ENCODE results near the gene CYP46A1. TPM values are rescaled to one million over a fixed set of nuclear protein-coding genes. Genes with fewer than 3 reads are reported as not detected.

The CYP46A1 gene
- total RNA-seq, 1 donor from 2014 or later, result 0.05 TPM

DNA sequence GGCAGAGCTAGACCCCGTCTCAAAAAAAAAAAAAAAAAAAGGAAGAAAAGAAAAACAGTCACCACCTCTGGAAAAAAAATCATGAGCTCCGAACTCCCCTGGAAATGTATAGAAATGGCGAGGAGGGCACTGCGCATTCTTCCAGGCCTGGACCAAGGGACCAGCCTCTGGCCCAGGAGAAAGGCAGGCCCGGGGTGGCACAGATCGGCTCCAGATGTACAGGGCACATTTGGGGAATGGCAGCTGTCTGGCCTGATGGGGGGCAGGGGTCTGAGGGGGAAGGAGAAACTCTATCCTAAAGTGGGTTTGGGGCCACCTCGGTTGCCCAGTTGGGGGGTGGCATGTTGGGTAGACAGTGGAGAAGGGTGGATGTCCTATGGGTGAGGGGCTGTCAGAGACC lies 63.1 kb downstream of the CYP46A1 start:
- Mint-ChIP-seq H3K36me3 (ENCODE audit: low read depth) (no peaks in the 10 kb centered on the region), H3K4me1 (no peaks in the 10 kb centered on the region), H3K27ac (no peak overlapping the region), H3K27me3 (peaks cover 21% of the 10 kb centered on the region), H3K4me3 (no peak overlapping the region), H3K9me3 (no peaks in the 10 kb centered on the region)
- DNase-seq, result no peak
- intact Hi-C loops (cut with micrococcal nuclease), result no loop called here

DNA sequence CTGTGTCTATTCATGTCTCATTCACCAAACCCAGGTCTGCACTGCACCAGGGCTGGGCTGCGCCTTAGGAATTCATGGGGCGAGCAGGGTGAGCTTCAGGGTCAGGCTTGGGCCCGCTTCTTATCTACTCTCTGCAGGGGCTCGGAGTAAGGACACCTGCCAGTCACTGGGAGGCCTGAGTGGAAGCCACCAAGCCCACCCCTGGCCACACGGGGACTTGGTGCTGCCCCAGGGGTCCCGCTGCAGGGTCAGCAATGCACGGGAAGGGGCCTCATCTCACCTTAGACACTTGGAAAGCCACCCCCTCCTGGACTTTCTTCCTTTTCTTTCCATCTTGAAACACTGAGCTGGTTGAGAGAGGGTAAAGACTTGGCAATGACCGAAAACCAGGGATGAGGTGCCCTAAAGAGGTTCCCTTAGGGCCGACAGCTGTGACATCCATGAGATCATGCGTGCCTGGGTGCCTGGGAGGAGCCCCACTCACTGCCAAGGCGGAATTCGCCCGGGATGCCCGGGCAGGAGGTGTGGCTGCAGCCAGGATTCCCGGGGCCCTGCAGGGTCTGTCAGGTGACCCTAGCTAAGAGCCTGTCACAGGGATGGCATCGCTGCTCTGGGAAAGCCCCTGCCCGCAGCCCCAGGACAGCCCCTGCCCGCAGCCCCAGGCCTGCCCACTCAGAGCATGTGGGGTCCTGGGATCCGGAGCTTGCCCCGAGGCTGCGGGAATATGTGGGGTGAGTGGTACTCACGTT lies 63.7 kb downstream of the CYP46A1 start:
- no peak overlapping the region for H3K4me3 Mint-ChIP-seq
- H3K4me1 Mint-ChIP-seq, result no peaks in the 10 kb centered on the region
- peaks cover 25% of the 10 kb centered on the region for H3K27me3 Mint-ChIP-seq
- no peak overlapping the region for H3K27ac Mint-ChIP-seq
- H3K9me3 Mint-ChIP-seq, result no peaks in the 10 kb centered on the region
- H3K36me3 Mint-ChIP-seq (ENCODE audit: low read depth), result no peaks in the 10 kb centered on the region
- intact Hi-C loops (cut with micrococcal nuclease), result no loop called here
- DNase-seq, result no peak

DNA sequence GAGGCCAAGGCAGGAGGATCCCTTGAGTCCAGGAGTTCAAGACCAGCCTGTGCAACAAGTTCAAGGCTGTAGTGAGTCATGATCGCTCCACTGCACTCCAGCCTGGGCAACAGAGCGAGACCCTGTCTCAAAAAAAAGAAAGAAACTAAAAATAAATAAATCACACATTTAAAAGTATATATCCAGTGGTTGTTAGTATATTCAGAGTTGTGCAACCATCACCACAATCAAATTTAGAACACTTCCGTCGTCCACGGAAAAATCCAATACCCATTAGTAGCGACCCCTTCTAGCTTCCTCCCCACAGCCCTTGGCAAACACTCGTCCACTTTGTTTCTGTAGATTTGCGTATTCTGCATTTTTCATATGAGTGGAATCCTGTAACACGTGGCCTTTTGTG lies 64.4 kb downstream of the CYP46A1 start:
- Mint-ChIP-seq H3K4me1 (peaks cover 2% of the 10 kb centered on the region), H3K9me3 (no peaks in the 10 kb centered on the region), H3K27ac (no peak overlapping the region), H3K27me3 (peaks cover 28% of the 10 kb centered on the region), H3K36me3 (ENCODE audit: low read depth) (no peaks in the 10 kb centered on the region), H3K4me3 (no peak overlapping the region)
- intact Hi-C loops (cut with micrococcal nuclease), result no loop called here
- no peak for DNase-seq

DNA sequence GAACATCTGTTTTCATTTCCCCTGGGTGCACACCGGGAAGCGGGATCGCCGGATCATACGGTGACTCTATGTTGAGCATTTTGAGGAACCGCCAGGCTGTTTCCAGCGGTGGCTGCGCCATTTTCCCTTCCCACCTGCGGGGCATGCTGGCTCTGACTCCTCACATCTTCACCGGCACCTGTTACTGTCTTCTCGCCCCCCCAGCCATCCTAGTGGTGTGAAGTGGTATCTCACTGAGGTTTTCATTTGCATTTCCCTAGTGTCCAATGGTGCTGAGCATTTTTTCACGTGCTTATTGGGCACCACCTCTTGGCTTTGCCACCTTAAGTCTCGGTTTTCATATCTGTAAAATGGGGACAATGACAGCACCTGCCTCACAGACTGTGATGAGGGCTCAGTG lies 65.0 kb downstream of the CYP46A1 start:
- H3K4me3 Mint-ChIP-seq, result no peak overlapping the region
- intact Hi-C loops (cut with micrococcal nuclease), result no loop called here
- peaks cover 31% of the 10 kb centered on the region for H3K27me3 Mint-ChIP-seq
- peaks cover 2% of the 10 kb centered on the region for H3K4me1 Mint-ChIP-seq
- no peak overlapping the region for H3K27ac Mint-ChIP-seq
- H3K9me3 Mint-ChIP-seq, result no peaks in the 10 kb centered on the region
- H3K36me3 Mint-ChIP-seq (ENCODE audit: low read depth), result no peaks in the 10 kb centered on the region
- DNase-seq, result no peak

DNA sequence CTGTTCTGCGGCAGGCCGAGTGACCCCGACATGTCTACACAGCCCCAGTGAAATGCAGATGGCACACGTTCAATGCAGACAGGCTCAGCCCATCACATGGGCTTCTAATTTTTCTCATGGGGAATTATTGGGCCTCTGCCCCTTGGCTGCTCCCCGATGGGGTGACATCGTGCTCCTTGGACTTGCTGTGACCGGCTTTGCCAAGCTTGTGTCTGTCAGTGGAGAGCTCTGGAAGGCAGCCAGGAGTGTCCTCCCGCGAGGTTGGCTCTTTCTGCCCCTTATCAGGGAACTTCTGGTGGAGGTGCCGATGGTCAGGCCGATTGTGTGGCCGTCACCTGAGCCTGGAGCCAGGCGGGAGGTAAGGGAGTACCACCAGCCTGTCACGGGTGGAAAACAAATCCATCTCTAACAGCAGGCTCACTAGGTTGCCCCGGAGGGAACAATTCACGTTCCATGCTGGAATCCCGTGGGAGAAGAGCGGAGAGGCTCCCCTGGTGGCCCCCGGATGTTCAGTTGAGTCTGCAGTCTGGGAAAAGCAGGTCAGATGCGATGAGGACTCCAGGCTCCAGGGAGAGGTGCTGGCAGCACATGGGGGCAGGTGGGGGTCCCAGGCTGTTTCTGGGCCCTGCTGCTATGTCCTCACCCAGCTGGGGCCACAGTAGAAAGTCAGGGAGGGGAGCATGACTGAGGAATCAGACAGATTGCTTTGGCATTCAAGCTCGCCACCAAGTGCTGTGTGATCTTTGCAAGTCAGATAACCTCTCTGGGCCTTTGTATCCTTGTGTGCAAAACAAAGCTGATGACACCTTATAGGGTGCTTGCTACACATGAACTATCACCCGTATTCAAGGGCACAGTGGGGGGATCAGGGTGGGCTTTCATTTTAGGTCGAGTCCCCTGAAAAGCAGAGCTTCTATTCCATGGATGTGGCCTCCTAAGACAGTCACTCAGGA lies 65.9 kb downstream of the CYP46A1 start:
- Mint-ChIP-seq H3K27me3 (peaks cover 31% of the 10 kb centered on the region), H3K4me1 (peaks cover 2% of the 10 kb centered on the region), H3K4me3 (no peak overlapping the region)

DNA sequence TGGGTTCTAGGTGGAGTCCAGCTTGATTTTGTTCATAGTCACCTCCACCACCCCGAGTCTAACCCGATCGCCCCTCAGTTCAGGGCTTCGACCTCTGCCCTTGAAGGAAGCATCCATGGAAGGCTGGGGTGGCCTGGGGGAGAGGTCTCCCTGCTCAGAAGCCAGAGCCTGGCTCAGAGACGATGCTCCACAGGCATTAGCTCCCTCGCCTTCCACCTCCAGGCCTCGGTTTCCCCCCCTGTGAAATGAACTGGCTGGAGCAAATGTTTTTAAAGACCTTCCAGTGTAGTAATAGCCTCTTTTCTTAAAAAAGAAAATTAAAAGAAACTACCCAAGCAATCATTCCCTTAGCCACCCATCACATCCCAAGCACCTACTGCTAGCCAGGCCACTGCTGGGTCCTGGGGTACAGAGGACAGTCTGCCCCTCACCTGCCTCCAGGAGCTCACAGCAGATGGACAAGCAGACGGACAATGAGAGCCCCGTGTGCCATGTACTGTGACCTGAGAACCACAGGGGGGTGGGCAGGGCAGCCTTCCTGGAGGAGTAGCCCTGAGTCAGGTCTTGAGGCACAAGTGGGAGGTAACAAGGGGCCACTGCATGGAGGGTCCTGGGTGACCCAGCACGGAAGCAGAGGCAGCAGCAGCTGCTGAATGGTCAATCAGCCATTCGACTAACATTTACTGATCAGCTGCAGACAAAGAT lies 66.8 kb downstream of the CYP46A1 start:
- Mint-ChIP-seq H3K4me3 (no peak overlapping the region), H3K36me3 (ENCODE audit: low read depth) (no peaks in the 10 kb centered on the region), H3K9me3 (no peaks in the 10 kb centered on the region), H3K4me1 (peaks cover 2% of the 10 kb centered on the region), H3K27ac (no peak overlapping the region), H3K27me3 (peaks cover 29% of the 10 kb centered on the region)
- DNase-seq, result no peak
- intact Hi-C loops (cut with micrococcal nuclease), result no loop called here

More for the DNA sequence above, 65.9 kb downstream of the CYP46A1 start:
- no peaks in the 10 kb centered on the region for H3K36me3 Mint-ChIP-seq (ENCODE audit: low read depth)
- no peak overlapping the region for H3K27ac Mint-ChIP-seq
- intact Hi-C loops (cut with micrococcal nuclease), result no loop called here
- DNase-seq, result no peak
- no peaks in the 10 kb centered on the region for H3K9me3 Mint-ChIP-seq

DNA sequence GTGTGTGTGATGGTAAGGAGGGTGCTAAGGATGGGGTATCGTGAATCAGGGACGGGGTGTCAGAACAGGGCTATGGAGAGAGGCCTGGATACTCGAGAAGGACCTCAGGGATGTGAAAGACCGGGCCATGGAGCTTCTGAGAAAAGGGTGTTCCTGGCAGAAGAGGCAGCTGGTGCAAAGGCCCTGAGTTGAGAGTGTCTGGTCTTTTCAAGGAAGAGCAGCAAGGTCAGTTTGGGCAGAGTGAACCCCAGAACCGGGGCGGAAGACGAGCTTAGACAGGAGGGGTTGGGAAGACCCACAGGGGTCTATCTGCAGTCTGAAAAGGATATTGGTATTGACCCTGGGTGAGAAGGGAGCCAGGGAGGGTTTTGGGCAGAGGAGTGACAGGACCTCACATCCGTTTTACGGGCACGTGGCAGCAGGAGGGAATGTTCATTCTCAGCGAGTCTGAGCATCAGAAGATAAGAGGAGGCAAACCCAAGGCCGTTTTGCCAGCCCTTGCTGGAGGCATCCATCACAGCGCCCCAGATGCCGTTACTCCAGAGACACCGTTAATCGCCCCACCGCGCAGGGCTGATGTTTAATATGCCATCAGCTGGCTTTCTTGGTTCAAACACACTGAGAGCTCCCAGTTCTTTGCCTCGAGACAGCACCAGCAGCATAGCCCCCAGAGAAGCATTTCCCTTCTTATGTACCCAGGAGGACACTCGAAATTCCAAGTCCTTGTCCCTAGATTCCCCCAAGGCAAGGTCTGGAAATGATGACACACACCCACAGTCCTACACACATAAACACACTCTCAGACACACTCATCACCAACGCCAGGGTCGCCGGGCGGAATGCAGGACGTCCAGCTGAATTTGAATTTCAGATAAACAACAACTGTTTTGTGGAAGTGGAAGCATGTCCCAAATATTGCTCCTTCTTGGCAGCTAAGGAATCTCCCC lies 67.7 kb downstream of the CYP46A1 start:
- intact Hi-C loops (cut with micrococcal nuclease), result no loop called here
- Mint-ChIP-seq H3K36me3 (ENCODE audit: low read depth) (no peaks in the 10 kb centered on the region), H3K9me3 (no peaks in the 10 kb centered on the region), H3K27ac (no peak overlapping the region), H3K4me3 (no peak overlapping the region), H3K4me1 (peaks cover 2% of the 10 kb centered on the region), H3K27me3 (peaks cover 27% of the 10 kb centered on the region)
- DNase-seq, result no peak

DNA sequence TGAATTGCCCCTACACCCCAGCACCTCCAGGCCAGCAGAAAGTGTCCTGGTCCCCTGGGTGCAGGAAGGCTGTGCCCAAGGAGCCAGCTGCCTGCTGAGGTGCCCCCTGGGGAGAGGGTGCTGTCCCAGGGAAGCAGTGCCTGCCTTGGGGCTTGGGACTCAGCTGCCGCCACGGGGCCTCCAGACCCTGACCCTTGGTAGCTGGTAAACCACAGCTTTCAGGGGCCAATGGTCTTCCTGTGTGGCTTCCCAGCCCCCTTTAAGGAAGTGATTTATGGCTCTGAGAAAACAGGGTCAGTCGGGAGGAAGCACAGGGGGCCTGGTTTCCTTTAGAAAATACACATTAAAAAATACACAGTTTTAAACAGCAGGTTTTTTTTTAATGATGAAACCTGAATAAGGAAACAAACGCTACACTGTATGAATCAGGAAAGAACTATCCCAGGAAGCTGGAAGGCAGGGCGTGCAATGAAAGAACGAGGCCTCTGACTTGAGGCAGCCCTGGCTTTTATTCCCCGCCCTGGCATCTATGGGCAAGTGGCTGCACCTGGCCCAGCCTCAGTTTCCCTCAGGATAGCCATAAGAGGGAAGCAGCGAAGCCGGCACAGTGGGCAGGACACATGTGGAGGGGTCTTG lies 68.5 kb downstream of the CYP46A1 start:
- H3K9me3 Mint-ChIP-seq, result no peaks in the 10 kb centered on the region
- peaks cover 24% of the 10 kb centered on the region for H3K27me3 Mint-ChIP-seq
- DNase-seq, result no peak
- intact Hi-C loops (cut with micrococcal nuclease), result no loop called here
- no peak overlapping the region for H3K4me3 Mint-ChIP-seq
- no peak overlapping the region for H3K27ac Mint-ChIP-seq
- H3K36me3 Mint-ChIP-seq (ENCODE audit: low read depth), result no peaks in the 10 kb centered on the region
- peaks cover 2% of the 10 kb centered on the region for H3K4me1 Mint-ChIP-seq

DNA sequence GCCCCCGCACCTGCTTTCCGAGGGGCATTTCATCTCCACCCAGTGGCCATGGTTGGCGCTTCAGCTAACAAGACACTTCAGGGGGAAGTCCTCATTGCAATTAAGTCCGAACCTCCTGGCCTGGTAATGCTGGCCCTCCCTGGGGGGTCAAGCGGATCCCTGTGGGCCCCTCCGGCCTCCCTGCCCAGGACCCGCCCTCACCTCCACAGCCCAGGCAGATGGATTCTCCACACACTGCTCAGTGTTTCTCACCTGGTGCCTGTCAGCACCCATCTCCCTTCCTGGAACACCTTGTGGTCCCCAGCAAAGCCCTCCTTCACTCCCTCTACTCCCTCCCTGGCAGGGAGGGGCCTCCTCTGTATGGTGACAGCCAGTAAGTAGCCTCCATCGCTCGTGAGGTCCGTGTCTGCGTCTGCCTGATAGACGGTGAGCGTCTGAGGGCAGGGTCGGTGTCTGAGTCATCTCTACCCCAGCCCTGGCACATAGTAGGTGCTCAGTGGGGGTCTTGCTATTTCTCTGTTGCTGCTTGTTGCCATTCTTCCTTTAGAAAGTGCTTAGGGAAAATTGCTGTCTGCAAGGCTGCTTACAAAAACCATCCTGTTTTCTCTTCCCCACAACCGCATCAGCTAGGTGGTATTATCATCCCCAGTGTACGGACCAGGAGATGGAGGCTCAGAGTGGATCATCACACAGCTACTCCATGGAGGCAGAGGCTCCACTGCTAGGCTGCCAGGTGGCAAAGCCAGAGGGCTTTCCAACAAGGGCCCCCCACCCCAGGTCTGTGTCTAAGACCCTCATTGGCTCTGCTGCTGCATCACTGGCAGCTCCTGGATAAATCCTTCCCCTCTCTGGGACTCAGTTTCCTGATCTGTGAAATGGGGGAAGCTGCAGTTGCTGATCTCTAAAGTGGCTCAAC lies 69.4 kb downstream of the CYP46A1 start:
- Mint-ChIP-seq H3K27ac (no peak overlapping the region), H3K27me3 (peaks cover 24% of the 10 kb centered on the region)

DNA sequence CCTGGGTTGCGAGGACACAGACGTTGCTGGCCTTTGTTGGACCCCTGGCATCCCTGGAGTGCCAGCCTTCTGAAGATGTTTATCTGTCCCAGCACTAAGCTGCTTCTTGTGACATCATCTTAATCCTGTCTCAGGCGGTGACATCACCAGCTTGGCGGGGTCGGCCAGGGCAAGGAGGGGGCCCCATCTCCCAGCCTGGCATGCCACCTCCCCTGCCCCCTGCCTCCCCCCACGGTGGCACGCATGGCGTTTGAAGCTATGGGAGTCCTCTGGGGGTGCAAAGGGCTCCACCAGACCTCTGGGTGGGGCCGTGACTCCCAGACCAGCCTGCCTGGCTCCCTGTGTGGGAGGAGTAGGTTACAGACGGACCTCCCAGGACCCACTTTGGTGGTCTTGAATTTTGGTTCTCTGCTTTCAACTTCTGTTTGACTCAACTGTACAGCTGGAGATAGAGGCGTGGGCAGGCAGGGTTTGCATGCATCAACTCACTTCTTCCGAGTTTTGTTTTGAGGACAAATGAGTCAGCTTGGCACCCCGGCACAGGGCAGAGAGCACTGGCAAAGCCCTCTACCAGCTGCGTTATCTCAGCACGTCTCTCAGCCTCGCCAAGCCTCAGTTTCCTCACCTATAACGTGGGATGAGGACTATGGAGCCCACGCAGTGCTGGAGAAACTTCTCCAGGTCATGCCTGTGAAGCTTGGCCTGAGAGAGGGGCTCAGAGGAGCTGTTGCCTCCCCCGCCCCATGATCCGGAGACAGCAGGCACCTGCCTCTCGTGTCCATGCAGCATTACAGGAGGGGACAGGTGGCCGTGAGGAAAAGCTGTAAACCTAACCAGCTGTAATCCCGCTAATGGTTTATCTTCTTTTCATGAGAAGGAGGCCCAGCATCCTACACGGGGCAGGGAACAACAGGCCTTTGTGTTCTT lies 70.3 kb downstream of the CYP46A1 start:
- H3K27me3 Mint-ChIP-seq, result peaks cover 24% of the 10 kb centered on the region
- DNase-seq, result no peak
- H3K36me3 Mint-ChIP-seq (ENCODE audit: low read depth), result no peaks in the 10 kb centered on the region
- H3K4me3 Mint-ChIP-seq, result no peak overlapping the region
- H3K27ac Mint-ChIP-seq, result no peak overlapping the region
- H3K9me3 Mint-ChIP-seq, result no peaks in the 10 kb centered on the region
- intact Hi-C loops (cut with micrococcal nuclease), result no loop called here
- peaks cover 2% of the 10 kb centered on the region for H3K4me1 Mint-ChIP-seq

More for the DNA sequence above, 69.4 kb downstream of the CYP46A1 start:
- H3K9me3 Mint-ChIP-seq, result no peaks in the 10 kb centered on the region
- peaks cover 2% of the 10 kb centered on the region for H3K4me1 Mint-ChIP-seq
- no peak overlapping the region for H3K4me3 Mint-ChIP-seq
- intact Hi-C loops (cut with micrococcal nuclease), result no loop called here
- no peak for DNase-seq
- H3K36me3 Mint-ChIP-seq (ENCODE audit: low read depth), result no peaks in the 10 kb centered on the region

DNA sequence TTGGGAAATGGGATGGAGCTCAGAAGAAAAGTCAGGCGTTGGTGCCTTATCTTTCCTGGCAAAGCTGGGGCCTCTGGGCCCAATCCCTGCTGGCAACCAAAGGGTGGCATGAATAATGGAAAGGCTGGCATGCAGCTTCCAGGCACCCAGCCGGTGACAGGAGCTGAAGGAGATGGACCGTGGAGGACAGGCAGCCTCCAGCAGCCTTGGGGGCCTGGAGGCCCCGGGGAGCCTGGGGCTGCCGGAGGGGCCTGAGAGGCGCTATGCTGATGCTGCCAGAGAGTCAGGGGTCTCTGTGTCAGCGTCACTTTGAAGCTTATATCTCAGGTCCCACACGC lies 70.9 kb downstream of the CYP46A1 start:
- Mint-ChIP-seq H3K27me3 (peaks cover 22% of the 10 kb centered on the region), H3K36me3 (ENCODE audit: low read depth) (no peaks in the 10 kb centered on the region), H3K27ac (no peak overlapping the region), H3K9me3 (no peaks in the 10 kb centered on the region), H3K4me1 (peaks cover 2% of the 10 kb centered on the region), H3K4me3 (no peak overlapping the region)
- intact Hi-C loops (cut with micrococcal nuclease), result no loop called here
- DNase-seq, result no peak

Data from activated CD4-positive, alpha-beta T cell treated with anti-CD3 and anti-CD28 coated beads, Interleukin-2, amount 10 ng/mL, durations not matched to agents 24 days and 14 days (primary cell).